ENCODE measurements around the gene SLCO3A1. TPM values are rescaled to one million over a fixed set of nuclear protein-coding genes. Genes with fewer than 3 reads are reported as not detected.

Gene SLCO3A1
- total and polyA plus RNA-seq, 12 donors = 33.9 to 57.2 (median 46.4) TPM

GRCh38 chr15:92164327-92165000, 311.0 kb downstream of the SLCO3A1 start:
- TF ChIP-seq CTCF (IDR thresholded peaks at IDR 0.05) = no peak
- 77 to 79% methylated on average over 10 of the region's 10 CpGs for WGBS, 2 donors
- Histone ChIP-seq H3K36me3 (peaks cover 0 to 62% (median 21%) of the 10 kb centered on the region in 9 donors), H3K4me1 (peaks cover 0 to 21% (median 8%) of the 10 kb centered on the region in 9 donors), H3K27me3 (no peaks in the 10 kb centered on the region), H3K27ac (no peak overlapping the region), H3K9me3 (no peaks in the 10 kb centered on the region), H3K4me3 (no peak overlapping the region)
- ATAC-seq (no peak), DNase-seq (no peak)
- intact Hi-C loops (cut with DNase I) = no loop called here

GRCh38 chr15:92165001-92165346, 311.5 kb downstream of the SLCO3A1 start:
- DNase-seq (no peak), ATAC-seq (no peak)
- H3K27ac ChIP-seq = no peak overlapping the region
- TF ChIP-seq CTCF (IDR thresholded peaks at IDR 0.05) = no peak
- peaks cover 0 to 61% (median 21%) of the 10 kb centered on the region in 9 donors for H3K36me3 ChIP-seq
- no peaks in the 10 kb centered on the region for H3K27me3 ChIP-seq
- no peaks in the 10 kb centered on the region for H3K9me3 ChIP-seq
- H3K4me1 ChIP-seq = peaks cover 0 to 17% (median 7%) of the 10 kb centered on the region in 9 donors
- intact Hi-C loops (cut with DNase I) = no loop called here
- 67 to 95% methylated on average over 4 of the region's 4 CpGs for WGBS, 2 donors
- no peak overlapping the region for H3K4me3 ChIP-seq

GRCh38 chr15:92166029-92166428, 312.5 kb downstream of the SLCO3A1 start:
- ATAC-seq (no peak), DNase-seq (no peak)
- Histone ChIP-seq H3K27ac (peak overlapping the region in 9 of 10 donors; percentile 20 to 81 (median 60)), H3K9me3 (peaks cover 0 to under 1% (median 0%) of the 10 kb centered on the region in 11 donors), H3K4me1 (peaks cover 0 to 17% (median 7%) of the 10 kb centered on the region in 9 donors), H3K36me3 (peaks cover 0 to 57% (median 21%) of the 10 kb centered on the region in 9 donors), H3K4me3 (no peak overlapping the region), H3K27me3 (no peaks in the 10 kb centered on the region)
- no peak for TF ChIP-seq CTCF (IDR thresholded peaks at IDR 0.05)
- WGBS, 2 donors = 69 to 74% methylated on average over 7 of the region's 7 CpGs
- intact Hi-C loops (cut with DNase I) = no loop called here

GRCh38 chr15:92166751-92167405, 313.4 kb downstream of the SLCO3A1 start:
- no peak for TF ChIP-seq CTCF (IDR thresholded peaks at IDR 0.05)
- intact Hi-C loops (cut with DNase I) = no loop called here
- ATAC-seq (peak; percentile 70 to 91 (median 83)), DNase-seq (peak in 1 of 2 donors; percentile 64)
- Histone ChIP-seq H3K36me3 (peaks cover 0 to 53% (median 21%) of the 10 kb centered on the region in 9 donors), H3K4me1 (peaks cover 0 to 17% (median 7%) of the 10 kb centered on the region in 9 donors), H3K27me3 (no peaks in the 10 kb centered on the region), H3K9me3 (peaks cover 0 to 9% (median 0%) of the 10 kb centered on the region in 11 donors), H3K27ac (peak overlapping the region in 9 of 10 donors; percentile 20 to 81 (median 60)), H3K4me3 (no peak overlapping the region)
- WGBS, 2 donors = 66 to 79% methylated on average over 8 of the region's 8 CpGs

Measured in heart right ventricle (tissue), 16 donors.